Thyroid gland (tissue), 4 donors: ENCODE data around the gene MACC1. TPM values are rescaled to one million over a fixed set of nuclear protein-coding genes. Genes with fewer than 3 reads are reported as not detected.

Experiments used
- DNase-seq, 2 donors: peaks; one replicate each; pipeline ENCODE4 v3.0.0-alpha.2; 2019
- H3K27ac ChIP-seq, 3 donors: fragments of 200-600 bp; sonication (generic); 1 replicate in 2 of 3; 2 replicates in 1 of 3; pipeline ENCODE4 v1.5.1; 2016 to 2019; ENCODE audit warnings: mild to moderate bottlenecking in 1 of 3, moderate library complexity in 1 of 3
- H3K27me3 ChIP-seq: fragments of 200-600 bp; sonication (generic); one replicate; pipeline ENCODE4 v1.5.1; 2019
- H3K36me3 ChIP-seq, 2 donors: fragments of 200-600 bp; sonication (generic); one replicate each; pipeline ENCODE4 v1.5.1; 2016 to 2019
- H3K4me1 ChIP-seq, 2 donors: fragments of 200-600 bp; sonication (generic); one replicate each; pipeline ENCODE4 v1.5.1; 2017 to 2019
- H3K4me3 ChIP-seq, 3 donors: fragments of 200-600 bp; sonication (generic); replicated peaks in 1 of 3; 1 replicate in 2 of 3; 2 replicates in 1 of 3; pipeline ENCODE4 v1.5.1; 2016; ENCODE audit warnings: mild to moderate bottlenecking in 1 of 3
- H3K9me3 ChIP-seq: fragments of 200-600 bp; sonication (generic); one replicate; pipeline ENCODE4 v1.5.1; 2017
- CTCF ChIP-seq, 6 experiments: fragments of 200-600 bp in 3 of 6; fragments of 450-650 bp in 3 of 6; sonication (generic) in 3 of 6; IDR thresholded peaks; one replicate each; pipeline ENCODE4 v1.5.1; 2016 to 2019; ENCODE audit warnings: antibody characterized with exemption in 6 of 6, mild to moderate bottlenecking in 2 of 6, inconsistent platforms in 1 of 6, moderate library complexity in 1 of 6
- POLR2A ChIP-seq, 2 donors: fragments of 450-650 bp; IDR thresholded peaks; one replicate each; pipeline ENCODE4 v1.6.1; 2017; ENCODE audit warnings: antibody characterized with exemption in 2 of 2, mild to moderate bottlenecking in 2 of 2, moderate library complexity in 1 of 2
- WGBS, 2 donors: methylation state at CpG; one replicate each; pipeline ENCODE4 v1.1.5; 2017; 5-methylcytosine and 5-hydroxymethylcytosine counted together
- intact Hi-C: fragments of 100-400 bp; cut with DNase I; formaldehyde crosslinking; loops from one replicate; pipeline ENCODE4 v1.15.1; 2023
- total RNA-seq, 4 donors: library from RNA; depleted of rRNA; stranded (reverse); fragments of >200 nt; gene quantifications; one replicate each; pipeline ENCODE4 v1.2.3, GENCODE V29; 2016

Gene MACC1
- total RNA-seq, 4 donors from 2014 or later = 2.6 to 7.7 (median 3.6) TPM

- Histone ChIP-seq H3K36me3 (no peaks in the 10 kb centered on the region), H3K4me1 (no peaks in the 10 kb centered on the region), H3K9me3 (no peaks in the 10 kb centered on the region), H3K4me3 (no peak overlapping the region), H3K27ac (no peak overlapping the region), H3K27me3 (no peaks in the 10 kb centered on the region)
- 66 to 69% methylated on average over 3 of the region's 3 CpGs for WGBS, 2 donors
- intact Hi-C loops = no loop called here
- DNase-seq = no peak
- TF ChIP-seq POLR2A (IDR thresholded peaks at IDR 0.05) = no peak
- TF ChIP-seq CTCF (IDR thresholded peaks at IDR 0.05) = no peak
Observed at GRCh38 chr7:20220293-20220761, 3.1 kb upstream of the MACC1 start.

- peak; percentile 11 to 13 for DNase-seq
- WGBS, 2 donors = 72 to 81% methylated on average over 7 of the region's 7 CpGs
- intact Hi-C loops = no loop called here
- no peaks in the 10 kb centered on the region for H3K27me3 ChIP-seq
- TF ChIP-seq CTCF (IDR thresholded peaks at IDR 0.05) = no peak
- no peak for TF ChIP-seq POLR2A (IDR thresholded peaks at IDR 0.05)
- H3K27ac ChIP-seq = no peak overlapping the region
- H3K4me3 ChIP-seq = no peak overlapping the region
- H3K9me3 ChIP-seq = no peaks in the 10 kb centered on the region
- no peaks in the 10 kb centered on the region for H3K4me1 ChIP-seq
- no peaks in the 10 kb centered on the region for H3K36me3 ChIP-seq
Observed at GRCh38 chr7:20219446-20220292, 2.5 kb upstream of the MACC1 start.

GRCh38 chr7:20219062-20219445 lies 1.9 kb upstream of the MACC1 start:
- no peaks in the 10 kb centered on the region for H3K9me3 ChIP-seq
- no peak overlapping the region for H3K4me3 ChIP-seq
- no peak for DNase-seq
- no peaks in the 10 kb centered on the region for H3K27me3 ChIP-seq
- no peaks in the 10 kb centered on the region for H3K36me3 ChIP-seq
- intact Hi-C loops = no loop called here
- 88 to 91% methylated on average over 3 of the region's 3 CpGs for WGBS, 2 donors
- no peak for TF ChIP-seq POLR2A (IDR thresholded peaks at IDR 0.05)
- no peak for TF ChIP-seq CTCF (IDR thresholded peaks at IDR 0.05)
- H3K27ac ChIP-seq = no peak overlapping the region
- H3K4me1 ChIP-seq = no peaks in the 10 kb centered on the region

GRCh38 chr7:20218279-20218678 lies 1.1 kb upstream of the MACC1 start:
- no peaks in the 10 kb centered on the region for H3K36me3 ChIP-seq
- no peaks in the 10 kb centered on the region for H3K4me1 ChIP-seq
- H3K27me3 ChIP-seq = no peaks in the 10 kb centered on the region
- TF ChIP-seq POLR2A (IDR thresholded peaks at IDR 0.05) (no peak), CTCF (IDR thresholded peaks at IDR 0.05) (no peak)
- intact Hi-C loops = no loop called here
- H3K4me3 ChIP-seq = no peak overlapping the region
- H3K27ac ChIP-seq = no peak overlapping the region
- no peak for DNase-seq
- H3K9me3 ChIP-seq = no peaks in the 10 kb centered on the region

- intact Hi-C loops = no loop called here
- no peaks in the 10 kb centered on the region for H3K27me3 ChIP-seq
- no peaks in the 10 kb centered on the region for H3K36me3 ChIP-seq
- H3K4me1 ChIP-seq = no peaks in the 10 kb centered on the region
- TF ChIP-seq CTCF (IDR thresholded peaks at IDR 0.05) (no peak), POLR2A (IDR thresholded peaks at IDR 0.05) (no peak)
- no peak overlapping the region for H3K27ac ChIP-seq
- no peak overlapping the region for H3K4me3 ChIP-seq
- 95 to 97% methylated on average over 1 of the region's 1 CpG for WGBS, 2 donors
- no peak for DNase-seq
- no peaks in the 10 kb centered on the region for H3K9me3 ChIP-seq
Observed at GRCh38 chr7:20216406-20217036, 663 bp downstream of the MACC1 start.
